ENCODE data around the gene NAA60.

NAA60 gene

DNA sequence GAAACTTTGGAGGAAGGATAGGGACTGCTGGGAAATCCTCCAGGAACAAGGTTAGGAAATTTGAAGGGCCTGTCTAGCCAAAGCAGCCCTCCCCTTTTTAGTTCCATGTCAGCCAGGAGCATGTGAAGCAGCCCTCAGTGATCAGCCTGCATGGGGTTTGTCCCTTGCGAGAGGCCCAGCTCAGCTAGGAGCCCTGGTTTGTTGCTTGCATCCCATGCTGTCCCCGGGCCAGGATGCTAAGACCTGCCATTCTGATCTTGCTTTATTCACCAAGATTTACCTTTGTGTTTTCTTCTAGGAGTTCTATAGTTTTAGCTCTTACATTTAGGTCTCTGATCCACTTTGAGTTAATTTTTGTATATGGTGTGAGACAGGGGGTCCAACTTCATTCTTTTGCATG, 84.9 kb downstream of the NAA60 start:
- no peak overlapping the region for H3K27ac ChIP-seq (ENCODE audit: low read depth, low read length, severe bottlenecking)
- peaks cover 5% of the 10 kb centered on the region for H3K9me3 ChIP-seq (ENCODE audit: control insufficient read depth, low read length)
- H3K4me1 ChIP-seq (ENCODE audit: control insufficient read depth, insufficient read depth, low read length, poor library complexity, severe bottlenecking), result no peaks in the 10 kb centered on the region
- H3K36me3 ChIP-seq (ENCODE audit: control insufficient read depth, insufficient read depth, low read length), result peaks cover 70% of the 10 kb centered on the region
- H3K4me3 ChIP-seq (ENCODE audit: extremely low read depth, insufficient read depth, low read length, poor library complexity, severe bottlenecking), result no peak overlapping the region
- 100% methylated on average over 1 of the region's 2 CpGs; no CpG with 5 or more reads in 1 of the 2 experiments for WGBS, 2 experiments (ENCODE audit: insufficient coverage in 2 of 2)

DNA sequence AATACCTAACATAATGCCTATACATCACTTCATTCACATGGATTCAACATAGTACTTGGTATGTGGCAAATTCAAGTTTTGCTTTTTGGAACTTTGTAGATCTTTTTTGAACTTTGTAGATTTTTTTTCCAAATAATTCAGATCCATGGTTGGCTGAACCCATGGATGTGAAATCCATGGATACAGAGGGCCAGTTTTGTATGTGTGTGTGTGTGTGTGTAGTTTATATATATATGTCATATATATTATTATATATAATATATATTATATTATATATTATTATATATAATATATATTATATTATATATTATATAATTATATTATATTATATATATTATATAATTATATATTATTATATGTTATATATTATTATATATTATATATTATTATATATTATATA, 85.7 kb downstream of the NAA60 start:
- H3K4me1 ChIP-seq (ENCODE audit: control insufficient read depth, insufficient read depth, low read length, poor library complexity, severe bottlenecking), result no peaks in the 10 kb centered on the region
- H3K36me3 ChIP-seq (ENCODE audit: control insufficient read depth, insufficient read depth, low read length), result peaks cover 68% of the 10 kb centered on the region
- no peak overlapping the region for H3K4me3 ChIP-seq (ENCODE audit: extremely low read depth, insufficient read depth, low read length, poor library complexity, severe bottlenecking)
- no peak overlapping the region for H3K27ac ChIP-seq (ENCODE audit: low read depth, low read length, severe bottlenecking)
- H3K9me3 ChIP-seq (ENCODE audit: control insufficient read depth, low read length), result peaks cover 5% of the 10 kb centered on the region

DNA sequence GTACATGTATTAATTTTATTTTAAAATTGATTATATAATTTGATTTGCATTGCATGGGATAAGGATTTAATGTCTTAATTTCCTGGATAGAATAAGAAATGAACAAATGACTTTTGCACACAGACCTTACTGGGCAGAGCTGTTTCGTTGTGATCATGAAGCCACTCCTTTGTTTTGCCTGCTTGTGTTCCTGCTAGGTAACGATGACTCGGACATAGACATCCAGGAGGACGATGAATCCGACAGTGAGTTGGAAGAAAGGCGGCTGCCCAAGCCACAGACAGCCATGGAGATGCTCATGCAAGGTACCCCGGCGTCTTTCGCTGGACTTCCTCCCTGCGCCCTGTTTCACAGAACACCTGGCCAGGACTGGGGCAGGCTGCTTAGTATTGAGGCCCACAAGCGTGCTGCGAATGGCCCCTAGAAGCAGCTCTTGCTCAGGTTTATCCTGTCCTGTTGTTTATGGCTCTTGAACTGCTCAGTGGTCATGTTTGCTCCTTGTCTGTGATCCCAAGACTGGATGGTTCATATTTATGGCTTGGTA, 87.0 kb downstream of the NAA60 start:
- H3K4me3 ChIP-seq (ENCODE audit: extremely low read depth, insufficient read depth, low read length, poor library complexity, severe bottlenecking), result no peak overlapping the region
- H3K36me3 ChIP-seq (ENCODE audit: control insufficient read depth, insufficient read depth, low read length), result peaks cover 66% of the 10 kb centered on the region

DNA sequence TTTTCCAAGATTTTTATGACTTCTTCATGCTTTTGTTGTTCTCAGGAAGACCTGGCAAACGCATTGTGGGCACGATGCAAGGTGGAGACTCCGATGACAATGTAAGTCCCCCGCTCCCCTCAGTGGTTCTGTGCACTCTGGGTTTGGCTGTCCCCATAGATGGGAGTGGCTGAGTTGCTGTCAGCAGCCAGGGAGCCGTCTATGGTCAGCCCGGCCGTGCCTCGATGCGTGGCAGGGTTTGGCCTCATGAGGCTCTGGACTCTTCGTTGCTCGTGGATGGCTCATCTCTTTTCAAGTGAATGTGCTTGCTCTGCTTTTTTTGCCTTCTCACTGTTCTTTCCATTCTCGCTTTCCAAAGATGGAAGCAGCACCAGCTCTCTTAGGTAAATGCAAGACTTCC, 89.3 kb downstream of the NAA60 start:
- H3K4me1 ChIP-seq (ENCODE audit: control insufficient read depth, insufficient read depth, low read length, poor library complexity, severe bottlenecking), result no peaks in the 10 kb centered on the region
- peaks cover 1% of the 10 kb centered on the region for H3K9me3 ChIP-seq (ENCODE audit: control insufficient read depth, low read length)
- no peak overlapping the region for H3K4me3 ChIP-seq (ENCODE audit: extremely low read depth, insufficient read depth, low read length, poor library complexity, severe bottlenecking)
- peaks cover 73% of the 10 kb centered on the region for H3K36me3 ChIP-seq (ENCODE audit: control insufficient read depth, insufficient read depth, low read length)
- no peak overlapping the region for H3K27ac ChIP-seq (ENCODE audit: low read depth, low read length, severe bottlenecking)
- 95 to 100% methylated on average over 11 of the region's 12 CpGs for WGBS, 2 experiments (ENCODE audit: insufficient coverage in 2 of 2)

More for the DNA sequence above, 87.0 kb downstream of the NAA60 start:
- Histone ChIP-seq H3K27ac (ENCODE audit: low read depth, low read length, severe bottlenecking) (no peak overlapping the region), H3K9me3 (ENCODE audit: control insufficient read depth, low read length) (peaks cover 5% of the 10 kb centered on the region), H3K4me1 (ENCODE audit: control insufficient read depth, insufficient read depth, low read length, poor library complexity, severe bottlenecking) (no peaks in the 10 kb centered on the region)
- WGBS, 2 experiments (ENCODE audit: insufficient coverage in 2 of 2), result 91 to 97% methylated on average over 10 to 12 of the region's 12 CpGs

DNA sequence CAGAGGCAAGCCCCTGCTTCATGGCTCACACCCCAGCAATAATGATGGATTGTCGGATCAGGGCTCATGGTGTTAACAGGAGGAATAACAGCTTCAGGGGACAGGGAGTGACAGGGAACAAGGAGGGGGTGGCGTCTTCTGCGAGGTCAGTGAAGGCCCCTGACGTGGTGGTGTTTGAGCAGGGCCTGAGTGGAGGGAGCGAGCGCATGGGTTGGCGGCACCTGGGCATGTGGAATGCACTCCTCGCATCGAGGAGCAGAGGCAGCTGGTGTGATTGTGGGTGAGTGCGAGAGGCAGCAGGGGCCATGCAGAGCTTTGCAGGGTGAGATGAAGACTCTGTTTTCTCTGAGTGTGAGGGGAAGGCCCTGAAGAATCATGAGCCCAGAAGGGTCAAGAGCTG, 90.6 kb downstream of the NAA60 start:
- Histone ChIP-seq H3K36me3 (ENCODE audit: control insufficient read depth, insufficient read depth, low read length) (peaks cover 63% of the 10 kb centered on the region), H3K4me3 (ENCODE audit: extremely low read depth, insufficient read depth, low read length, poor library complexity, severe bottlenecking) (no peak overlapping the region), H3K27ac (ENCODE audit: low read depth, low read length, severe bottlenecking) (no peak overlapping the region), H3K9me3 (ENCODE audit: control insufficient read depth, low read length) (no peaks in the 10 kb centered on the region), H3K4me1 (ENCODE audit: control insufficient read depth, insufficient read depth, low read length, poor library complexity, severe bottlenecking) (no peaks in the 10 kb centered on the region)
- 94 to 100% methylated on average over 10 of the region's 10 CpGs for WGBS, 2 experiments (ENCODE audit: insufficient coverage in 2 of 2)

DNA sequence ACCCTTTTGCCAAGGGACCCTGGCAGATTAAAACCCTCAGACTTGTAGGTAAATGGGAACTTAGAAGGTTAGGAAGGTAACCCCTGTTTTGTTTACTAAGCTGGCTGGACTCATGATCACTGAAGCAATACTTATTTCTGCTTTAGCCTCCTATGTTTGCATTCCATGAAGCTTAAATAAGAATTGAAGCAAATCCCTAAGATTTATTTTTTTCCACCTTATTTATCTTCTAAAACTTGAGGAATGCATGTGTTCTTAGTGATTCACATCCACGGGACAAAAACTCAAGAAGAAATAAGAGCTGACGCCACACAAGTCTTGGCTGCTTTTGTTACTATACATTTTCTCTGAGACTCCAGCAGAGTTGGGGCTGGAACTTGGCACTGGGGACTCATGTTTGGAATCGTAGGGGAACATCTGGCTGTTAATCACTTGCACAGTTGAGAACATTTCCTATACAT, 92.8 kb downstream of the NAA60 start:
- Histone ChIP-seq H3K4me3 (ENCODE audit: extremely low read depth, insufficient read depth, low read length, poor library complexity, severe bottlenecking) (no peak overlapping the region), H3K4me1 (ENCODE audit: control insufficient read depth, insufficient read depth, low read length, poor library complexity, severe bottlenecking) (no peaks in the 10 kb centered on the region), H3K36me3 (ENCODE audit: control insufficient read depth, insufficient read depth, low read length) (peaks cover 62% of the 10 kb centered on the region), H3K27ac (ENCODE audit: low read depth, low read length, severe bottlenecking) (no peak overlapping the region), H3K9me3 (ENCODE audit: control insufficient read depth, low read length) (no peaks in the 10 kb centered on the region)
- 100% methylated on average over 2 to 3 of the region's 3 CpGs for WGBS, 2 experiments (ENCODE audit: insufficient coverage in 2 of 2)
